HG03354 (cell line): Measurements from ENCODE around the gene HYAL3.
A peak's percentile ranks its signal among the peaks of the same experiment; 100 is the strongest.
"Not testable (repeated sequence)": the region's sequence is repeated elsewhere in the genome, so short reads cannot be mapped to it uniquely, and the experiment has no call there.

Source experiments
- ATAC-seq: cut with Tn5 transposase; IDR thresholded peaks from one replicate; pipeline ENCODE4 v1.9.1; 2021; ENCODE audit warnings: mild to moderate bottlenecking; ENCODE audit not compliant: unreplicated experiment, poor library complexity, severe bottlenecking

The HYAL3 gene

GRCh38 chr3:50263478-50264382 lies 35.5 kb downstream of the HYAL3 start:
- no peak for ATAC-seq

DNA sequence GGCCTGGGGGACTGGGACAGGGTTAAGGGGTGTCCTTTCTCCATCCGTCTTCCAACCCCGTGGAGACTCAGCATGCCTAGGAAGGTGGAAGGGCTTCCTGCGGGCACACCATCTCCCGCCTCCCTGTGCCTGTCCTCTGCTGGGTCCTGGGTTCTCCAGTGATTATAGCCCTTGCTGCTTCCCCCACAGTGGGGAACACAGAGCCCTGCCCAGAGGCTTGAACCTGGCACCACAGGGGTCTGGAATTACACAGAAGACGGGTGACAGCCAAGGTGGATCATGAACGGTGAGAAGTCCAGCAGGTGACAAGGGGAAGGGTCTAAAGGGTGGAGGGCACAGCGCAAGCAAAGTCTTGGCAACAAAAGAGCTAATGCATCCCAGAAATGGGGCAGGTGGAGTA lies 36.4 kb downstream of the HYAL3 start:
- no peak for ATAC-seq

GRCh38 chr3:50262200-50262599 lies 37.0 kb downstream of the HYAL3 start:
- not testable (repeated sequence) for ATAC-seq

DNA sequence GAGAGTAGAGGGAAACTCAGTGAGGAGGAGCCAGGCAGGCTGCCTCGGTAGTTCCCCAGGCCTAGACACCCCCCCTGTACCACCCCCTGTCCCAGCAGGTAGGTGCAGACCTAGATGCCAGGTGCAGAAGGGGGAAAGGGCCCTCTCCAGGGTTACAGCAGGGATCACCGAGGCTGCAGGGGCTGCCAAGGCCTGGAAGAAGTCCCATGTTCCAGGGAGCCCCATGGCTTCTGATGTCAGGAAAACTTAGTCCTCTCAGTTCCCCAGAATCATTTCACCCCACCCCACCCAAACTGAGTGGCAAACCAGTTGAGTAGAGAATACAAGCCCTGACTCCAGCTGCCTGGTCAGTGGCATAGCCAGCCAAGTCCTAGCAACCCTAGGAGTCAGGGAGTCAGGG lies 37.7 kb downstream of the HYAL3 start:
- ATAC-seq, result no peak

GRCh38 chr3:50260942-50261441 lies 38.2 kb downstream of the HYAL3 start:
- no peak for ATAC-seq

DNA sequence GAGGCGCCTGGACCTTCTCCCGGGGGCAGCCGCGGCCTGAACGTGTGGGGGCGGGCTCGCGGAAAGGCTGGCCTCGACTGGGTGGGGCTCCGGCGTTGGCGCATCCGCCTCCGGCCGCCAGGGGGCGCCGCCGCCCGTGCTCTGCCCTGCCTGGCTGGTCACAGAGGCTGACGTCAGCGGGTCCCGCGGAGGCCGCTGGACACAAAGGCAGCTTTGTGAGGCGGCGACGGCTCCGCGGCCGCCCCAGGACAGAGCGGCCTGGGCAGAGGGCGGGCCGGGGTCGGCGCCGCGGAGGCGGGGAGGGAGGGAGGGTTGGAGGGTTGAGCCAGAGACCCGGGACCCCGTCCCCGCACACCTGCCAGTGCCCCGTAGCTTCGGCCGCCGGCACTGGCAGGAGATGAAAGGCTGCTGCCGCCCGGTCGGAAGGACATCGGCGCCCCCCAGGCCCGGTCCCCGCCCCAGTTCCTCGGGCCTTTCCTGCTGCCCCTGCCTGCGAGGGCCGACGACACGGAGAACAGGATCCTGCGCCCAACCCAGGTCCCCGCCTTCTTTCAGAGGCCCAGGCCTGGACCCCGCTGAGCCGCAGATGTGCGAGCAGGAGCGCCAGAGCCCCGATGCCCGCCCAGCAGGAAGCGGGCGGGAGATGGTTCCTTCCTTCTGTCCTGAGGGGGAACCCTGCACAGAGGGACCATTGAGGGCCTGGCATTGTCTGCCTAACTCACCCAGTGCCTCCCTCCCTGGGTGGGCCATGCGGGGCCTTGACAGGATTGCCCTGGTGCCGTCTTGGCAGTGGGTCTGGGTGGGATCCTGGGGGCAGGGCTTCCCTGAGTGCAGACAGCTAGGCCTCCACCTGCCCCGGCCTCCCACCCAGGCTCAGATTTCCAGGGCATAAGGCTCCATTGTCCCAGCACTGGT lies 38.9 kb downstream of the HYAL3 start:
- ATAC-seq, result peak; percentile 85

DNA sequence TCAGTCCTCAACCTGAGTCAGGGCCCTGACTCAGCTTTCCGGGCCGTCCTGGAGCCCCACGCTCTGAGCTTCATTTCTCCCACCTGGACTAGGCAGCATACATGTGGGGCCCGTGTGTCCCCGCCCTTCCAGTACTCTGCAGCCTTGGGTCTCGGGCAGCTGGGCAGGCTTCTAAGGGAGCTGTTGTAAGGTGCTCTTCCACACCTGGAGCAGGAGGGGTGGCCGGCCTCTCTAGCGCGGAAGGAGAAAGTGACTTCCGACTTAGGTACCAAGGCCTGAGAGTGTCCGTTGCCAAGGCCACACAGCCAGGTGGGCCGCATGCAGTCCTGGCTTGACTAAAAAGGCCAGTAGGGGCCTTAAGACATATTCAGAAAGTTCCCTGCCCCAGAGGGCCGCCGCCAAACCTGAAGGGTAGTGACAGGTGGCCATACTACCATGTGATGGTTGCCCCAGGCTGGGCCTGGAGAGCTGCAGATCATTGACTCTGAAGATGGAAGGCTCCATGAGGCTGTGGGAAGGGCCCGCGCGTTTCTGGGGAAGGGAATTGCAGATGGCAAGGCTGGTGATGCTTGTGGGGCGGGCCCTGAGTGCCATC lies 39.7 kb downstream of the HYAL3 start:
- ATAC-seq, result peak; percentile 23

DNA sequence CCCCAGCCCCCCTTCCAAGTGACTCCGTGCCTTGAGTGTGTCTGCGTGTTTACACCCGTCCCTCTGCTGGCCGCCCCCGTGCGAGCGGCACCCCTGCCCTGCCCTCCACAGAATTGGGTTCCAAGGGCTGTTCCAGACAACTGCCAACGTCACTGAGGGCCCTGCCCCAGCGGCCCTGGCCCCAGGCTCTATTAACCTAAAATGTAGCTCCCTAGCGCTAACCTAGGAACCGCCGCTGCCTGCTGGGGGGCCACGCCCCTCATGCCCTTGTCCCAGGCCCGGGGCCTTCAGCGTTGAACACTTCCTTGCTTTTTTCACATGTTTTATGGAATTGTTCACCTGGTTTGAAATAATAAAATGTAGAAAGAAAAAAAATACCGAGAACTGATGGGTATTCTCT lies 40.2 kb downstream of the HYAL3 start:
- ATAC-seq, result no peak

DNA sequence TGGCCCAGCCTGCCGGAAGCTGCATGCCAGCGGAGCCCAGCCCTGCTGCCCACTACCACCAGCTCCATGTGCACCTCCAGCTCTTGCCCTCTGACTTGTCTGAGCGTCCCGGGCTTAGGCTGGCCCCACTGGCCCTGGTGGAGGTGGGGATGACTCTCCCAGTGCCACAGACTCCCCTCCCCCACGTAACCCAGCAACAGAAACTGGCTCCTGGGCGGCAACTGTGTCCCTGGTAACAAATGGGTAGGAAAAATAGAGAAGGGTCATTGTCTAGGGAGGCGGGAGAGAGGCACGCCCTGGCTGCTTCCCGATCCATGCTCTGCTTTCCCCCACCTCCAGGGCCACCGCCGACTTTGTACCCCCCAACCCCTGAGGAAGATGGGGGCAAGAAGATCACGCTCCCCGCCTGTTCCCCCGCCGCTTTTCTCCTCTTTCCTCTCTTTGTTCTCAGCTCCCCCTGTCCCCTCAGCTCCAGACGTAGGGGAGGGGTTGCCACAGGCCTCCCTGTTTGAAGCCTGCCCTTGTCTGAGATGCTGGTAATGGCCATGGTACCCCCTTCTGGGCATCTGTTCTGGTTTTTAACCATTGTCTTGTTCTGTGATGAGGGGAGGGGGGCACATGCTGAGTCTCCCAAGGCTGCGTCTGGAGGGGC lies 41.0 kb downstream of the HYAL3 start:
- ATAC-seq, result no peak

GRCh38 chr3:50256978-50257890 lies 42.0 kb downstream of the HYAL3 start:
- ATAC-seq, result no peak

DNA sequence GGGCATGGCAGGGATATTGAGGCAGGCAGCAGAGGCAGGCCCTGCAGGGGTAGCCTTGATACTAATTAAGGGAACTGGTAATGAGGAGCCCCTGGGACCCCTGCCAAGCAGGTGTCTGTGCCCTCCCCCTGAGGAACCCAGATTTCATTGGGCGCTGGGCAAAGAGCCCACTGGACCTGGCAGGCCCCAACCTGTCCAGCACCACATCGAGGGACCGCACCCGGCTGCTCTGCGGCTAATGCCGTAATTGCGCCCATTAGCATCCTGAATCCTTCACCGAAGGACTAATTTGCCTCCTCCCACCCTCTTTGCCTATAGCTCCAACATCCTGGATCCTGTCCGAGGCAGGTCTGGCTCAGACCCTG lies 44.0 kb downstream of the HYAL3 start:
- ATAC-seq, result no peak

- no peak for ATAC-seq
These were observed 44.5 kb downstream of the HYAL3 start for GRCh38 chr3:50254577-50255250.

- ATAC-seq, result no peak
These were observed 48.0 kb downstream of the HYAL3 start for GRCh38 chr3:50251220-50251619.

DNA sequence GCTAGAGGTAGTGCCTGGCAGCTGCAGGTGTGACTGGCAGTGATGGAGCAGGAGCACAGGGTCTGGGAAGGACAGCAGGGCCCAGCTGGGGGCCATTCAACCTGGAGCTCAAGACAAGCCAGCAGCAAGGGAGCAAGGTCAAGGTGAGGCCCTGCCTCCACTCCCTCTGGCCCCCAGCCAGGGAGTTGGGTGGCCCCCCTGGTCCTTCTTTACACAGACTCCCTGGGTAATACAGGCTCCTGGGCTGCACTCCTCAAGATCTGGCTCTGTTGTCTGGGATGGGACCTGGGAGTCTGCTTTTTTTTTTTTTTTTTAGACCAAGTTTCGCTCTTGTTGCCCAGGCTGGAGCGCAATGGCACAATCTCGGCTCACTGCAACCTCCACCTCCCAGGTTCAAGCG lies 48.7 kb downstream of the HYAL3 start:
- ATAC-seq, result no peak

GRCh38 chr3:50249457-50249856 lies 49.7 kb downstream of the HYAL3 start:
- ATAC-seq, result no peak

DNA sequence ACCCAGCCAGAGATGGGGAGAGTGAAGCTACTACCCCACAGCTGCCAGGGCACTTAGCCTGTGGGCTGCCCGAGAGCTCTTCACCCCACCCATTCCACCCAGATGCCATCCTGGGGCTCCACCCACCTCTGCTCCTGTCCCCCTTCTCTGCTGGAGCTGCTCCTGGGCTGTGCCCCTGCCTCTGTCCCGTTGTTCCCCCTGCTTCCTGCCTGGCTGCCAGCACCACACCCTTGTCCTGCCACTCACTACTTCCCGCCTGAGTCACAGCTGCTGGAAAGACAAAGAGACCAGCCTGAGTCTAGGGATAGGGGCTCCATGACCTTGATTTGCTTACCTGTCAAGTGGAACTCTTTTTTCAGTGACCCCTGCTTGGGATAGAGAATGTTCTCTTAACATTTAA lies 50.8 kb downstream of the HYAL3 start:
- no peak for ATAC-seq

- ATAC-seq, result peak; percentile 64
These were observed 52.7 kb downstream of the HYAL3 start for GRCh38 chr3:50246517-50246954.

- ATAC-seq, result peak; percentile 78
These were observed 53.2 kb downstream of the HYAL3 start for GRCh38 chr3:50245831-50246516.
